GM12891 (cell line): Measurements from ENCODE around the gene TSSC4.
A peak's percentile ranks its signal among the peaks of the same experiment; 100 is the strongest.

Experiments
- PAX5 ChIP-seq: IDR thresholded peaks from 2 replicates; pipeline ENCODE4 v1.6.1; 2011; ENCODE audit warnings: low read length, moderate library complexity, mild to moderate bottlenecking; ENCODE audit not compliant: insufficient read depth, severe bottlenecking
- POLR2A ChIP-seq: IDR thresholded peaks from 2 replicates; pipeline ENCODE4 v1.6.1; 2011; ENCODE audit warnings: low read depth, low read length, control low read depth
- POLR2AphosphoS5 ChIP-seq: IDR thresholded peaks from 2 replicates; pipeline ENCODE4 v1.6.1; 2011; ENCODE audit warnings: low read depth, low read length, control low read depth
- POU2F2 ChIP-seq: IDR thresholded peaks from 2 replicates; pipeline ENCODE4 v1.6.1; 2011; ENCODE audit warnings: low read depth, mild to moderate bottlenecking, control low read depth, low read length, moderate library complexity
- SPI1 ChIP-seq: IDR thresholded peaks from 2 replicates; pipeline ENCODE4 v1.6.1; 2011; ENCODE audit warnings: low read depth, low read length, control low read depth
- TAF1 ChIP-seq: IDR thresholded peaks from 2 replicates; pipeline ENCODE4 v1.6.1; 2011; ENCODE audit warnings: low read depth, low read length, control low read depth

DNA sequence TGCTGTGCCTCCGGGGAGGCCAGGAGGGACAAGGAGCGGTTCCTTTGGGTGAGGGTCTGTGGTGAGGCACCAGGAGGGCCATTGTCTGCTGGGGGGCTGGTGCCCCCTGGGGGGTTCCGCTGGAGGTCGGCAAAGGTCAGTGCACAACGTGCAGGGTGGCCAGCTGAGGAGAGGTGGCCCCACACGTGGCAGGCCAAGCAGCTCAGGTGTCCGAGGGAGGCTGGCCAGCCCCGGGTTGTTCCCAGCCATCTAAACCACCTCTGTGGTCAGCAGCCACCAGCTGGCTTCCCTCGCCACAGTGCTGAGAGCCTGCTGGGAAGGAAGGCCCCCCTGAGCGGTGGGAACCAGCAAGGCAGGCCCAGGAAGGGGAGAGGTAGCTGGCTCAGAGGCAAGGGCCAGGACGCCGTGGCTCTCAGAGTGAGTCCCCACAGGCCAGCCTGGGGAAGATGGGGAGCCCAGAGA is 4.2 kb downstream of the TSSC4 start:
- TF ChIP-seq POLR2A (no peak), SPI1 (no peak), POLR2AphosphoS5 (peak; percentile 64), TAF1 (no peak), POU2F2 (no peak; the same call in 1 of the 2 replicates), PAX5 (no peak)
